NCI-H2227 (cell line): ENCODE results near the gene NSRP1.
"Not testable (repeated sequence)": the region's sequence is repeated elsewhere in the genome, so short reads cannot be mapped to it uniquely, and the experiment has no call there.

Source experiments
- DNase-seq: peaks from one replicate; lab custom pipeline; 2025; ENCODE audit not compliant: unreplicated experiment; lab: John Stamatoyannopoulos, UW

NSRP1 gene

DNA sequence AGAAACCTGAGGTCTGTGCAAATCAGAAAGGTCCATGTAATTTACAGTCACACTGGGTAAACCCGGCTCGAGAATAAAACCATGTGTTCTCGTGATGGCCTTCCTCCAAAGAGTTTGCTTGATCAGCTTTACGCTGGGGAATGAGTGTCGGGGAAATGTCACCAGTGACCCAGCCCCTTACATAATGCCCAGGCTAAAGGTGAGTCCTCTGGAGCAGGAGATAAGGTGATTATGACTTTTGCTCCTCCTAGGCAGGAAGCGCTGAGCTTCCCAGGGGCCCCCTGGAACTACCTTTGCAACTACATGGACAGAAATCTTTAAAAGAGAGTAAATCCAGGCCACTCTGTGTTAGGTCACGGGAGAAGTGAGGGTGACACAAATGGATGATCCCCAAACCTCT is 103.2 kb downstream of the NSRP1 start:
- DNase-seq, result no peak

DNA sequence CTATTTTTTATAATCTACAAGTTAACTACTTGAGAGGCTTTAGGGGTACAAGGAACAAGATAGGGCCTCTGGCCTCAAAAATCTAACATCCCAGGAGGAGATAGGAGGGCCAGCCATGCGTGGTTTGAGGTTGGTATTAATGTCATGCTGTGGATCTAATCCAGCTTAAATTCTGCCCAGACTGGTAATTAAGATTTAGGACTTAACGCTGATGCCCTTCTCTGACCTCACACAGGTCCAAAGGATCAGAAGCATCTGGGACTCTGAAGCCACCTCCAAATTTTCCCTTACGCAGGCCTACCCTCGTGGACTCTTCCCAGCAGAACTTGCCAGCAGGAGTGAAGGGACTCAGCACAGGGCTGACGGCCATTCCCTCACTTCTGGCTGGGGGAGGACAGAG is 103.8 kb downstream of the NSRP1 start:
- DNase-seq, result no peak

DNA sequence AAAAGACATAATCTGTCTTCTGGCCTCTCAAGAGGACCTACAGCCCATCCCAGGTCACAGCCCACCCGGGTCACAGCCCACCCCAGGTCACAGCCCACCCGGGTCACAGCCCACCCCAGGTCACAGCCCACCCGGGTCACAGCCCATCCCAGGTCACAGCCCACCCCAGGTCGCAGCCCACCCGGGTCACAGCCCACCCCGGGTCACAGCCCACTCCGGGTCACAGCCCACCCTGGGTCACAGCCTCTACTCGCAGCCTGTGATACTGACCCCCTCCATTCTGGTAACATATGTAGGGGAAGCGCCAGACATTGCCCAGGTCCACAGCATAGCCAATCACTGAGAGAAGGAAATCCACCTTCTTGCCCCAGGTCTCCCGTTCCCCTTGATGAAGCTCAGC is 104.7 kb downstream of the NSRP1 start:
- no peak for DNase-seq

DNA sequence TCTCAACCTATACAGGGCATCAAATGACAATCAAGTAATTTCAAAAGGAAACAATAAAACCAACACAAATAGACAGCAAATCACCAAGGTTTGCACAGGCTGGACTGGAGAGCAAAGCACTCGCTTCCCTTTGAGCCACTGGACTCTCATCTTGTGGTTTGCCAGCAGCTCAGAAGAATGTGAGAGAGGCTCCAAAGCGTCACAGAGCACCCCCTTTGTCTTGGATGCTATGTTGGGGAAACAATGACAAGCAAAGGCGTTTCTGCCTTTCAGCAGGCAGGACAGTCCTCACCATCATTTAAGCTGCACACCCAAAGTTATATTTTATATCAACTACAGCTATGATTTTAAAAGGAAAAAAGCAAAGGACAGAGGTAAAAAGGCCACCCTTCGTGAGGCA is 105.6 kb downstream of the NSRP1 start:
- DNase-seq, result no peak

DNA sequence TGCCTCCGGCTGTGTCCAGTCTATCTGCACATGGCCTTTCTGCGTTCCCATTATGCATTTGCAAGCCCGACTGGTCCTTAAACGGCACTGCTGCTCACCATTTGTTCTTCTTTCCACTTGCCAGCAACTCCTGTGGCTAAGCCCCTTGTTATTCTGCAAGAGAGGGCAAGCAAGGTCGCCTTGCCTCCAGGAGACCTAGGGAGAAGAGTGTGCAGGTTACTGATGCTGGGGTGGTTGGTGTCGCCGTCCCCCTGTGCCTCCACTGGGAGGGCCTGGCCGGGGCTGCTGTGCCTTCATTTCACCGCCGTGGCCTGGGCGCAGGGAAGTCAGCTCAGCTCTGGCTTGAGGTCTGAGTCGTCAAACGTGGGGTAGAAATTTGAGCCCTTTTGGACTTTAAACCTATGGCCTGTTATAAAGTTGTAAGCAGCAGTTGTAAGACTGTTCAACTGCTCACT is 106.1 kb downstream of the NSRP1 start:
- DNase-seq, result no peak

DNA sequence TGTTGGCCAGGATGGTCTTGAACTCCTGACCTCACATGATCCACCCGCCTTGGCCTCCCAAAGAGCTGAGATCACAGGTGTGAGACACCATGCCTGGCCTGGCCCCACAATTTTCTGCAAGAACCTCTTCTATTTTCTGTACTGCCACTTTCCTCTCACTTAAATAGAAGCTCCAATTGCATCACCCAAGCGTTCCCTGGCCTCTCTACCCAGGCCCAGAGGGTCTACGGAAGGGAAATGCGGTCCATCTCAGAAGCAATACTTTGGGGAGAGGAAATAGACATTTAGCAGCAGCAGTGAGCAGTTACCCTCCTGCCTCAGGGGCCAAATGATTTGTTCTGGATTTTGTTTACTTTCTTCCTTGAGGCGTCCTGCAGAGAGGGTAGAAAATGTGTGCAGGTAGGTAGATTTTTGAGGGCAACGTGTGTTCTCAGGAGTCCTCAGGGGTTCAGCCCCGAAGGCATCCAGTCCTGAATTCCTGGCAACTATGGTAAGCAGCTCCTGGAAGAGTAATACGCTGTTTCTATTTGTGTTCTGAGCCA is 107.9 kb downstream of the NSRP1 start:
- no peak for DNase-seq

DNA sequence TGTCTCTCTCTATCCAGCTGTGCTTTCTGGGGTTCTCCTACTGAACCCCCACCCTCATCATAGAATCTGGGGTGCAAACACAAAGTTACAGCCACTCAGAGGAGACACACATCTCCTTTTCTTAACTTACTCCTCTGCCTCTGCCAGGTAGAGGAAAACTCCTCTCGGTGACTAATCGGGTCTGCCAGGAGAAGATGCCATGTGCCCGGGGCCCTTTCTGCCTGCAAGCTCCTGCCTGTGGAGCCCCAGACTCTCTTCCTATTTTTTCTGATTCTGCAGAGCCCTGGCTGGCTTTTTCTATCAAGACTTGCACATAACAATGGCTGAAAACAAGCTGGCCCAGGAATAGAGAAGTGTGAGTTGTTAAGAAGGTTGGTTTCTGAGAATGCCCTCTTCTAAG is 108.5 kb downstream of the NSRP1 start:
- no peak for DNase-seq

DNA sequence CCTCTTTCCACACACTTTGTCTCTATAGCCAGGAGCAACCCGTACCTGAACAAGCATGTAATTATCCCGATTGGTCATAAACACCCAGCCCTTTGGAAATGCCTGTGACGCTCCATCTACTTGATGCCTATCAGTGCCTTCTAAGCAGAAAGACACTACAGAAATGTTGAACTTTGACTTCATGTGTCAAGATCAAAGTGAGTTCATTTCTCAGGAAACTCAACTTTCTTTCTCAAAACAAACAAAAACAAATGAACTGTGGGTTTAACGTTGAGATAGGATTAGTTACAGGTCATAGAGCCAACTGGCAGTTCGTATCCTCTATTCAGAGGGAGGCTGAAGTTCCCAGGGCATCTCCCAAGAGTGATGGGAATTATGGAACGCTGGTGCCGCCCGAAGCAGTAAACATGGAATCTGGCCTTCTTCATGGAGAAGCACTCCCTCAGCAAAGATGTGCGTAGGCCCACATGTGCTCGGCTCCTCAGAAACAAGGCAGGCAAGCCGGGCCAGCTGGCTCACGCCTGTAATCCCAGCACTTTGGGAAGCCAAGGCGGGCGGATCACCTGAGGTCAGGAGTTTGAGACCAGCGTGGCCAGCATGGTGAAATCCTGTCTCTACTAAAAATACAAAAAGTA is 109.4 kb downstream of the NSRP1 start:
- no peak for DNase-seq

DNA sequence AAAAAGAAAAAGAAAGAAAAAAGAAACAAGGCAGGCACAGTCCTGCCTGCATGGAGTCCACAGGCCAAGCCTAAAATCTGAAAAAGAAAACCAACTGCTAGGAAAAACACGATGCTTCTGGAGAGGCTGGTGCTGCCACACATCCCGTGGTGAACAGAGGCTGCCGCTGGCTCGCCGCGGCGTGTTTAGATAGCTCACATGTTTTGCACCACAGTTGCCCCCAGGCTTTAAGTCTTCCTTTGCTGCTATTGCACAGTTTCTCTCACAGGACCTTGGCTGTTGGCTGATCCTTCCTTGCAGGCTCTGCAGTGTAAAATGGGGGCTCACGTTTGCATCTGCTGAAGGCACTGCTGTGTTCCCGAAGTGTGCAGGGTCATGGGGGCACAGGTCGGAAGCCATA is 110.3 kb downstream of the NSRP1 start:
- no peak for DNase-seq

DNA sequence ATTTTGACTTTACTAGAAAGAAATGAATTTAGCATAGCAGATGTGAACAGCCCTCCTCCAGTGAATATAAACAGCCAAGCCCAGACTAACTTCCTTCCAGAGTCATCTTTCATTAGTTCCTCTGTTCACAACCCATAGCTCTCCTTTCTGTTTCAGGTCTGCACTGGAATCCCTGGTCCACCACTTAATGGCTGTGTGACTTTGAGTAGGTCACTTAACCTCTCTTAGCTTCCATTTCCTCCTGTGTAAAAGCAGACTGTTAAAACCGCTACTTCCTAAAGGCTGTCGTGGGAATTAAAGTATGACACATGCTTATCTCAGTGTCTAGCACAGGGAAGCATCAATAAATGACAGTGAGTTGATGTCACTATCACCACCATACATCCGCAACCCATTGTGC is 111.4 kb downstream of the NSRP1 start:
- no peak for DNase-seq

DNA sequence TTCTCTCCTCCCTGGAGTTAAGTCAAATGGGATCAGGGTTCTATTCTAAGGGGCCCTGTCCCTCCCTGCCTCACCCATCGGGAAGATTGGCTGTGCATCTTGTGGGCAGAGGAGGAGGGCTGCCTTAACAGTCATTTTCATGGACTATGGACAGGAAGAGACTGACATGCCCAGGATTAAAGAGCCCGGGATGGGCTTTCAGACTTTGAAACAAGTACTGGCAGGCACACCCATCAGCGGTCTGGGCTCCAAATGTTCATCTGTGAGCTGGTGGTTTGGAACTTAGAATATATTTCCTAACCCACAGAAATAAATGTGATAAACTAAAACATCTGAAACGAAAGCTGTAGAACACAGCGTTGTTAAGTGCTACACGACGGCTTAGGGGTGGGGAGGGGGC is 112.4 kb downstream of the NSRP1 start:
- DNase-seq, result no peak

DNA sequence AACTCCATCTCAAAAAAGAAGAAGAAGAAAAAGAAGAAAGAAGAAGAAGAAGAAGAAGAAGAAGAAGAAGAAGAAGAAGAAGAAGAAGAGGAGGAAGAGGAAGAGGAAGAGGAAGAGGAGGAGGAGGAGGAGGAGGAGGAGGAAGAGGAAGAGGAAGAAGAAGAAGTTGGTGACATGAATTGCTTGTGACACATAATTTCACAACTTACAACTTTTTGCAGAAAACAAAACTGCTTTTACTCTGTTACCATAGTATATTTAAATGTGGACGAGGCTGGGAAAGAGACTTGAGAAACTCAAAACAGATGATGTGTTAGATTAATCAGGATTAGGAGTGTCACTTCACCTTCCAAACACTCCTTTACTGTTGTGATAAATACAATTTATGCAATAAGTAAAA is 113.4 kb downstream of the NSRP1 start:
- not testable (repeated sequence) for DNase-seq

DNA sequence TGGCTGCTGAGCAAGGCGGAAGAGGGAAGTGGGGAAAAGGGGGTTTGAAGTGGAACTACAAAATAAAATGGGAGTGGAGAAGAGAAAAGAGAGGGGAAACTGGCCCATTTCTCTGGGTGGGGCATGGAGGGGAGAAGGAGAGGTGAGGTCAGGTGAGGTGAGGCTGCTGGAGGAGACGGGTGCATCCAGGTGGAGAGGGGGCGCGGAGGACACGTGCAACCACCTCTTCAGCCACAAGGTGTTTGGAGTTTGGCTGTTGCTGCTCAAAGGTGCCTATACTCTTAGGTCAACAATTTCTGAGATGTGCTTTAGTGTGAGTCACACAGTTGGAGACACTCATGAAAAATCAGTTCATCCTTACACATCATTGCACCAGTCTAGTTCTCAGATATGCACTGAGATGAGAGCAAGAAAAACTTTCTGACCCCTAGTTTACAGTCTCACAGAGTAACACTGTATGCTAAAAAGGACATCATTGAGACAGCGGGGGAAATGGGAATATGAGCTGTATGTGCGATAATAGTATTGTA is 114.0 kb downstream of the NSRP1 start:
- DNase-seq, result no peak

DNA sequence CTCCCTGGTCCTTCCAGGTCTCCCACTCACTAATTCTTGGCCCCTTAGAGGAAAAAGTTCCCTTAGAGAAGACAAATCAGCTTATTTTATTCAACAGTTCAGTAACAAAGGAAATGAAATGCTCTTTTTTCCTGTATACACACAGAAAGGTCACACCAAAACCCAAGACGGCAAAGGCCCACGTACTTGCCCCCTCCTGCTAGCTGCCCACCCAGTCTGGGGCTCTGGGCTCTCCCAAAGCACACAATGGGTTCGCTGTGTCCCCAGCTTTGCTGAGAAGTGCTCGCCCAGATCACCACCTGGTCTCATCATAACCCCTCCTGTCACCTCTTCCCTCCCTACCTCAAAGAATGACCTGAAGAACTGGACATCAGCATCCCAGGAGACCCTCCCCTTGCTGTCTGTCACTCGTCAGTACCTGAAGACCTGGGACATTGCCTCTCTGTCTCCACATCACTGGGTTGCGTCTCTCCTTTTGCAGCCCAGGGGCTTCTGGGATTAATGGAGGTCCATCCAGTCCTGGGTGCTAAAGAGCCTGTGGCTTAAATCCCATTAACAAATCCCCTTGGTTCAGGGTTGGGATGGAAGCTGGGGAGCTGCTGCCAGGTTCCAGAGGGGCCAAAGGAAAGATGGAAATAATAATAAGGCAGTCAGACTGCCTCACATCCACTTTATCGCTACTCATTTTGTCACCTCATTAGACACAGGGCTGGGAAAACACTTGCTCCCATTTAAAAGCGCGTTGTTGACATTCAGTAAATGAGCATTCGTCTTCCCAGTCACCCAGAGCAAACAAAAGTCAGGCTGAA is 115.6 kb downstream of the NSRP1 start:
- no peak for DNase-seq

DNA sequence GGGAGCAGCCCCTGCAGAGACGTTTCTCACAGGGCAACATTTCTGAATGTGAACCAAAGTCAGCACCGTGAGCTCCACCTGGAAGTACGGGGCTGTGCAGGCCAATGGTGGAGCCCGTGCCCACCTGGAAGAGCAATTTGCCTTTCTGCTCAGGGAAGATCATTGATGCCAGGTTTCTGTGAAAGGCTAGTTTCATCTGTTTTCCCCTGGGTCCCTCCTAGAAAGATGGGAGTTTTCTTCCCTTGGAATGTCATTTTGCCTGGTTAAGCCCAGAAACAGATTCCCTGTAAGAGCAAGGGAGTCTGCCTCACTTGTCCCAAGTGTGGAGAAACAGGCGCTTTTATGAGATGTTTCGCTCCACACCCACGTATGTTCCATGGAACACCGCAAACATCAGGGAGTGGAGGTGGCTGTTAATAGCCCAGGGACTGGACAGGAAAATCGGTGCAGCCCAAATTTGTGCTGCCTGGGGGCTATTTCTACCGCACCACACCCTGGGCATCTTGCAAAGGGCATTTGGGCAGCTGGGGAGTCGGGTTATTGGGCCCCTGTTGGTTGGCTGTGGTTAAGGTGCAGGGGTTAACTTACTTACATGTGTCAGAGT is 116.3 kb downstream of the NSRP1 start:
- no peak for DNase-seq

DNA sequence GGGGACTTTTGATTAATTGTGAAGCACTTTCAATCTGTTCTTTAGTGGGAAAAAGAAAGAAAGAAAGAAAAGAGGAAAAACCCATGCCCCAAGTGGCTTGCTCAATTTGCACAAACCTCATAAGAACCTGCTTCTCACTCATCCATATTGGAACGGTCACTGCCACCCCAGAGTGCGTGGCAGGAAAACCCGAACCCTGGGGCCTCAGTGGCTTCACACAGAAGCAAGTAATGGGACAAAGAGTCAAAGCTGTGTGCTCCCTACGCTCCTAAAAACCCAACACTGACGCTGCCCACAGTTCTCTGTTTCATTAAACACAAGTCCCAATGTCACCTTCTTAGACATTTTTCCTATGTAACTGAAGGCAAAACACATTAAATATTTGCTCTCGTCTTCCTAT is 117.7 kb downstream of the NSRP1 start:
- DNase-seq, result no peak

DNA sequence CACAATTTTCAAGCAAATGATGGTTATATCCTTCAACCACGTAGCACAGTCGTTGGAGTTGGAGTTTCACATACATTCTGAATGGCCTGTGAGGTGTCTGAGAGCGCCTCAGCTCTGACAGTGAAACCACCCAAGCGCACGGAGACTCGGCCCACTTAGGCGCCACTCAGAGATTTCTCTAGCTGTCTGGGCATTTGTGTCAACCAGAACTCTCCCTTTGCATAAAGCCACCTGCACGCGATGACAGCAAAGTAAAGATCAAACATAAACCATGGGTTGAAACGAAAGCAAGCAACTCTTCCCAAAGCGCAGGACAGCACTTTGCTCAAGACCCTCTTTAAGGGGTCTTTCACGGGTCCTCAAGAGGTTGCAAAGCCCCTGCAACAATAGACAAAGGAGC is 118.3 kb downstream of the NSRP1 start:
- DNase-seq, result no peak

DNA sequence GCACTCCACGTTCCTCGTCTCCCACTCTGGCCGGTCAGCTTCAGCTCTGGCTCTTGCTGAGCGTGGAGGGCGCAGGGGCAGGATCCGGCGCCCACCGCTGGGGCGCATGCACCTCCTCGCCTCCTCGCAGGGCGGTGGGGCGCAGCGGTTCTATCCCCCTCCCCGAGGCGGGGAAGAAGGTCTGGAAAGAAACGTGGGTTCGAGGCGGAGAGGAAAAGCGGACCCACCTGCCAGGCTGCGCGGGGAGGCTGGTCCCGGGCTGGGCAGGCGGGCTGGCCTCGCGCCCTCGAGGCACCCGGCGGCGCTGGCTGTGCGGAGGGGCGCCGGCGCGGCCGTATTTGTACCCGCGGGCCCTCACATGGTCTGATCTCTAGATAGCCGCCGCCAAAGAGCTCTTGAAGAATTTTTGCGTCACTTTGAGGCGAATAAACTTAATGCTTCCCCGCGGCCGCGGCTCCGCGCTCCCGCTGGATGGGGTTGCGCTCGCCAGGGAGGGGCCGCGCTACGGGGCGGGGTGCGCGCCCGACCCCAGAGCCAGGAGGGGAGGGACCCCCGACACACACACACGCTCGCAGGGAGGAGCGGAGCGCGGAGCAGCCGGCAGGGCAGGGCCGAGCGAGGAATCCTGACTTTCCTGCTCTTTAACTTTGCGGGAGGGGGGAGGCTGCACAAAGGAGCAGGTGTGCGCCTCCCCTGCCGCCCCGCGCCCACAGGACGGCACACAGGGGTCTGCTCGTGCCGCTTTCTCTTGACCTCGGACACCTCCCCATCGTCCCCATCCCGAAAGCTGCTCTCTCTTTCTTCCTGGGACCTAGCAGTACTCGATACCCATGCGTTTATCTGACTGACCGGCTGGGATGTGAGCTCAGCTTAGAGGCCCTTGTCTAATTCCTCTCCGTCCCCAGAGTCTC is 119.0 kb downstream of the NSRP1 start, which contains the start of gene SLC6A4:
SLC6A4 (minus strand) TSS at position 312 of the 911 bp plus-strand sequence. CDS start 13,739 bp downstream, outside the sequence.
- DNase-seq, result no peak
